Mesenteric fat pad (tissue), 1 donor: Measurements from ENCODE around the gene CEP162. TPM values are rescaled to one million over a fixed set of nuclear protein-coding genes. Genes with fewer than 3 reads are reported as not detected.
"Not testable (repeated sequence)": the region's sequence is repeated elsewhere in the genome, so short reads cannot be mapped to it uniquely, and the experiment has no call there.

Experiments used
- DNase-seq: peaks from one replicate; pipeline ENCODE4 v3.0.0-alpha.2; 2020; ENCODE audit warnings: low spot score
- total RNA-seq: library from RNA; stranded (reverse); fragmentation: NEBNext Ultra II Directional; extraction: Animal tissue kit (Norgen Biotek cat#: 25700); gene quantifications from one replicate; pipeline ENCODE4 v1.2.1, GENCODE V29; 2021
- donor health status: DM: yes; HTN: yes; CAD: no.

Gene CEP162
- total RNA-seq, 1 donor from 2014 or later, result 5.4 TPM

GRCh38 chr6:84161190-84161589, 66.3 kb downstream of the CEP162 start:
- DNase-seq, result no peak

DNA sequence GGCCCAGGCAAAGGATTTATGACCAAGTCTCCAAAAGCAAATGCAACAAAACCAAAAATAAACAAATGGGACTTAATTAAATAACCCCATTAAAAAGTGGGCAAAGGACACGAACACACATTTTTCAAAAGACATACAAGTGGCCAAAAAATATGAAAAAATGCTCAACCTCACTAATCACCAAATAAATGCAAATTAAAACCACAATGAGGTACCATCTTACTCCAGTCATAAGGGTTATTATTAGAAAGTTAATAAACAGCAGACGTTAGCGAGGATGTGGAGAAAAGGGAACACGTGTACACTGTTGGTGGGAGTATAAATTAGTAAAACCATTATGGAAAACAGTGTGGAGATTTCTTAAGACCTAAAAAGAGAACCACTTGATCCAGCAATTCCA, 71.1 kb downstream of the CEP162 start:
- DNase-seq, result no peak

DNA sequence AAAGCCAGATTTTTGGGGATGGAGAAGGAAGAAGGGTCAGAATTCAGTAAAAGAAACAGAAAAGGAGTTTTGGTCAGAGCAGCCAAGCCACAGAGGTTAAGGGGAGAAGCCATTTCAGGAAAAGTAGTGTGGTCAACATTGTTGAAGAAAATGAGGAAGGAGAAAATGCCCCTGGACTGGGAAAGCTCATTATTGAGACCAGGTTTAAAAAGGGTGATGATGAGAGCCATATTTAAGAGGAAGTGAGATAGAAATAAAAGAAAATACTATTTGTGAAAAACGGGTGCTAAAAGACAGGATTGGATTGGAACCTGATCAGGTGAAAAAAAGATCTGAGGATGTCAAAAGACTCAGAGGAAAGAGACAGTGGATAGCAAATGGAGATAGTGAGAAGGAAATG, 75.8 kb downstream of the CEP162 start:
- DNase-seq, result no peak

DNA sequence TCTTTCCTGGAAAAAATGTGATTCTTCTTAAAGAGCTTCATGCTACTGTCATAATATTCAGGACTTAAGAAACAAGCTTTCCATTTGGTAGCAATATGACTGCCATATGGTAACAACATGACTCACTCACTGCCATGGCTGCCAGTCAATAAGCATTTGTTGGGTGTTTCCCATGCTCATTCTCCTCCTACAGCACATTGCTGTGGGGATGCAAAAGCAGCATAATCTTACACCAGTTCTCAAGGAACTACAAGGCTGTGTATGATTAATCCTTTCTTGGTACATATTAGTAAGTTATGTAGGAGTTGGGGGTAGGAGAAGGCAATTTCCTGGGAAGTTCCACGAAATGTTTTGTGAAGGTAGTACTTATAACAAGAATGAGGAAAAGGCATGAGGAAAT, 76.7 kb downstream of the CEP162 start:
- no peak for DNase-seq

DNA sequence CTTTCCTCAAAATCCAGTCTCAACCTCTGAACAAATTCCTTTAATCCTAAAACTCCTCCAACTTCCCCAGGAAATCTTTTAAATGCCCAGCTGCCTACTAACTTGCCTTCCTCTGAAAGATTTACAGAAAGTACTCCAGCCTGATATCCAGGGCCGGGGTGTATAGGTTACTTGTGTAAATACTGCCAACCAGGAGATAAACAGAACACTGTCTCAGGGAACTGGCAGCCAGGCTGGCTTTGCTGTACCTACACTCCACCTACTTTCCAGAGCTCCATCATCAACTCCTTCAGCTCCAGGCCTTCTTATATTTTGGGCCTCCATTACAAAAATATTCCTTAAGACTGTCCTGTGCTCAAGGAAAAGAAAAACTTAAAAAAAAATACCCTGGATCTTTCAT, 85.9 kb downstream of the CEP162 start:
- DNase-seq, result no peak

DNA sequence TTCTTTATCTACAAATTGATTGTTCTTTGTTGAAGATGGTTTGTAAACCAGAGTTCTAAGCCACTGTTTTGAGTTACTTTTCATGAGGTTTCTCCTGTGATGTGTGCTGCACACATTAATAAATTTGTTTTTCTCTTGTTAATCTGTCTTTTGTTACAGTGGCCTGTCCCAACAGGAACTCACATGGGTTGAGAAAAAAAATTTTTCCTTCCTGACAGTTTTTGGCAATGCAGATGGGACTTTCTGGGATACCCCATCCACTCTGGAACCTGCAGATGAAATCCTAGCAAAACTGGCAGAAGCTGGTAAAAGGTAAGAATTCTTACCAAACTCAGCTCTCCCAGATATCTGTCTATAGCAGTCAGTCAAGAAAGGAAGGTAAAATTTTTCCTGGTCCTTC, 88.1 kb downstream of the CEP162 start:
- no peak for DNase-seq

DNA sequence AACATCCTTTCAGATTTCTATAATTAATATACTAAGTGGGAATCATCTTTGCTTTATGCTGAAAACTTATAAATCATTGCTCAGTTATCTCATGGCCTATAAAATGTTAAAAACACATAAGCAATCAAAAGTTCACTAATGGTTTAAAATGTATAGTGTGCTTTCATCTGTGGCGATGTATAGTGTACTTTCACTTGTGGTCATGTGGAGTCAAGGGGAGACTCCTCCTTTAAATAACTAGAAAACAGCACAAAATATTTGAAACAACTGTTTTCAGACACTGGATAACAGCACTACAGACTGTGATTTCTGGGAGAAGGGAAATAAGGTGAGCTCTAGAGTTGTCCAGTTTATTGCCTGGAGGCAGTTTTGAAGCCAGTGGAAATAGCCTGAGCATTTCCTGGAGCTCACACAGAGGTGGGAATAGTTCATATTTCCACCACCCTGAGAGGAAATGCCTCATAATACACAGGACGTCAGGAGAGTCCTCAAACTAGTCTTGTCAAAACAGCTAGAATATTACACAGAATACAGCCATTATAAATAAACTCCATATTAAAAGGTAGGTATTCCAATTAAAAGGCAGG, 89.4 kb downstream of the CEP162 start:
- no peak for DNase-seq

GRCh38 chr6:84137051-84137375, 90.4 kb downstream of the CEP162 start:
- no peak for DNase-seq

DNA sequence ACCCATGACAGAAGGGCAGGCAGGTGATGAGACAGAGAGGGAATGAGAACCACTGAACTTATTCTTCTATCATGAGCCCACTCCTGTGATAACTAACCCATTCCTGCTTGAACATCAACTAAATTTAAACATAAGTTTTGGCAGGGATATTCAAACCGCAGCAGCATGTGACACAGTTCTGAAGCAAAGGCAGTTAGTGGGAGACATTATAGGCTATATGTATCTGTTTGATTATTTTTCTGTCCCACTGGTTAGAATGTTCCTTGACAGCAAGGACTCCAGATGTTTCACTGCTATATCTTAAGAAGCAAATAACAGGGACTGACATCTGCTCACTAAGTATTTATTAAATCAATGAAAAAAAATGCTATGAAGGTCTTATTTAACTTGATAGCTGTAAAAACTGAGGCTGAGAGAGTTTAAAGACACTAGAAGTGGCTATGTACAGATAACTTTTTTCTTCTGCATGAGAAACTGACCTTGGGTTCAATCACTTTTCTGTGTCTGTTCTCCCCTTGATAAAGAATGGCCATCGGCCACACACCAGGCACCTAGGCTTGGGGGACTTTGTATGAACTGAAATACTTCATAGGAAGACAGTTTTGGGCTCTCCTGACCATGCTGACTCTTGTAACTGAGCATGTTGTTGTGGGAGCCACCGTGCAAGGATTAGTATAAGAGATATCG, 90.9 kb downstream of the CEP162 start:
- no peak for DNase-seq

- DNase-seq, result no peak
Measured at GRCh38 chr6:84135291-84135690, 92.2 kb downstream of the CEP162 start.

- not testable (repeated sequence) for DNase-seq
Measured at GRCh38 chr6:84133385-84133784, 94.1 kb downstream of the CEP162 start.

GRCh38 chr6:84129588-84129987, 97.9 kb downstream of the CEP162 start:
- DNase-seq, result not testable (repeated sequence)

- no peak for DNase-seq
Measured at GRCh38 chr6:84123186-84123585, 104.3 kb downstream of the CEP162 start.

- DNase-seq, result no peak
Measured at GRCh38 chr6:84119277-84119676, 108.2 kb downstream of the CEP162 start.

- no peak for DNase-seq
Measured at GRCh38 chr6:84118191-84118590, 109.3 kb downstream of the CEP162 start.

GRCh38 chr6:84114933-84115594, 112.4 kb downstream of the CEP162 start:
- not testable (repeated sequence) for DNase-seq

DNA sequence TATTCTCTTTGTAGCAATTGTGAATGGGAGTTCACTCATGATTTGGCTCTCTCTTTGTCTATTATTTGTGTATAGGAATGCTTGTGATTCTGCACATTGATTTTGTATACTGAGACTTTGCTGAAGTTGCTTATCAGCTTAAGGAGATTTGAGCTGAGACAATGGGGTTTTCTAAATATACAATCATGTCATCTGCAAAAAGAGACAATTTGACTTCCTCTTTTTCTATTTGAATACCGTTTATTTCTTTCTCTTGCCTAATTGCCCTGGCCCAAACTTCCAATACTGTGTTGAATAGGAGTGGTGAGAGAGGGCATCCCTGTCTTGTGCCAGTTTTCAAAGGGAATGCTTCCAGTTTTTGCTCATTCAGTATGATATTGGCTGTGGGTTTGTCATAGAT, 116.1 kb downstream of the CEP162 start:
- DNase-seq, result not testable (repeated sequence)

DNA sequence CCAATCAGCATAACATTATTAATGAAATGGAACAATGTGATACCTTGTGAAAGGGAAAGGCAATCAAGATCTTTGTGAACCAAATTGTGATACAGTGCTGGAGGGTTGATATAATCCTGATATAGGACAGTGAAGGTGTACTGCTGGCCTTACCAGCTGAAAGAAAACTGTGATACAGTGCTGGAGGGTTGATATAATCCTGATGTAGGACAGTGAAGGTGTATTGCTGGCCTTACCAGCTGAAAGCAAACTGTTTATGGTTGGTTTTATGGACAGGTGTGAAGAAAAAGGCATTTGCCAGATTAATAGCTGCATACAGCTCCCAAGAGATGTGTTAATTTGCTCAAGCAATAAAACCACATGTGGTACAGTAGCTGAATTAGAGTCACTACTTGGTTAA, 119.9 kb downstream of the CEP162 start:
- DNase-seq, result no peak

DNA sequence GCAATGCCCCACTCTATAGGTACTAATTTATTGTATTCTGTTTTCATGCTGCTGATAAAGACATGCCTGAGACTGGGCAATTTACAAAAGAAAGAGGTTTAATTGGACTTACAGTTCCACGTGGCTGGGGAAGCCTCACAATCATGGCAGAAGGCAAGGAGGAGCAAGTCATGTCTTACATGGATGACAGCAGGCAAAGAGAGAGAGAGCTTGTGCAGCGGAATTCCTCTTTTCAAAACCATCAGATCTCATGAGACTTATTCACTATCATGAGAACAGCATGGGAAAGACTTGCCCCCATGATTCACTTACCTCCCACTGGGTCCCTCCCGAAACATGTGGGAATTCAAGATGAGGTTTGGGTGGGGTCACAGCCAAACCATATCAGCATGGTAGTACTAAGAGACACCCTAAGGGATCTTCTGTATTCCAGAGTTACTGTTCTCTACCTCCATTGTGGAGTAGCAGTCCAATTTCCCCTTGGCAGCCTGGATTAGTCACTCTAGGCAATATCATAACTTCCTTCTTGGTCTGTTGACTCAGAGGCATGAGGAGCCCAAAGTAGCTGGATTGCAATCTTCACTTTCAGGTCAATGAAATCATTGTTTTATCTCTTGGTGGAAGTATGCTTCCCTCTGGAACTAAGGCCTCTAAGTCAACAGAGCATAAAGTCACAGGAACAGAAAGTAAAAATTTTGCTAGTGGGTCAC, 122.1 kb downstream of the CEP162 start:
- not testable (repeated sequence) for DNase-seq

DNA sequence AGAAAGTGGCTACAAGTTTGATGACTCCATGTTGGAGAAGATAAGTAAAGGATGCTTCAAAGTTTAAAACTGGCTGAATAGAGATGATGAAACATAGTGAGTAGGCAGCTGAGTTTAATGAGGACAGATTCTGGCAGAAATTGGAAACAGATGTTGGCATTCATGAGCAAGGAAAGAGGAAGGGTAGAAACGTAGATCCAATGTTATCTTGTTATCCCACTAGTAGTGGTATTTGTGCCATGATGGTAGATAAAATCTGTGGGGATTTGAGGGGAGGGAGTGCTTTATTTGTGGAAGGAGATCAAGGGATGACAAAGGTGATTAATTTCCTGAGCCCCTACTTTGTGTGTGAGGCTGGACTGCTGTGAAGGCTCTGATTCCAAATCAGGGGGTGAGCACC, 124.4 kb downstream of the CEP162 start:
- no peak for DNase-seq

- DNase-seq, result no peak
Measured at GRCh38 chr6:84095156-84095555, 132.3 kb downstream of the CEP162 start.
